HepG2 (cell line): ENCODE measurements around the gene PPP1R9A. TPM values are rescaled to one million over a fixed set of nuclear protein-coding genes. Genes with fewer than 3 reads are reported as not detected.

ENCODE experiments used
- ATAC-seq: fragments of 200-7000 bp; cut with Tn5 transposase; 3 replicates; pipeline ENCODE4 v1.9.1; 2020; ENCODE audit warnings: mild to moderate bottlenecking, moderate library complexity
- BruUV-seq: library from RNA; stranded (reverse); fragments of 400-500 nt; replicated peaks from 2 replicates; lab custom pipeline; 2021; lab: Mats Ljungman, UMichigan
- CTCF ChIA-PET: fragments of 300-600 bp; formaldehyde crosslinking; extraction: SDS; loops from one replicate; lab custom pipeline; 2021; ENCODE audit warnings: low total read pairs, inconsistent platforms, low intra/inter-chr PET ratio; lab: Yijun Ruan, JAX
- POLR2A ChIA-PET: fragments of 350-600 bp; sonication (Branson Sonifier 250); formaldehyde crosslinking; loops from one replicate; lab custom pipeline; 2020; ENCODE audit warnings: antibody characterized with exemption, inconsistent platforms; lab: Yijun Ruan, JAX
- DNase-seq: peaks from one replicate; pipeline ENCODE4 v3.0.0-alpha.2; 2015; ENCODE audit warnings: low spot score
- FAIRE-seq: peaks from 3 replicates; lab custom pipeline; 2011; peaks lifted over from hg19 to GRCh38; lab: Jason Lieb, UNC
- H2AFZ ChIP-seq: one replicate; pipeline ENCODE4 v1.6.1; 2011; ENCODE audit warnings: low read length, inconsistent platforms
- H3K27ac ChIP-seq: fragments of 300-600 bp; 3 replicates; pipeline ENCODE4 v1.8.0; 2011; ENCODE audit warnings: mixed run types, mild to moderate bottlenecking, mixed read lengths, low read length, inconsistent platforms; ENCODE audit not compliant: insufficient read depth; ENCODE audit errors: extremely low read length
- H3K27me3 ChIP-seq, 2 experiments: fragments of 200-600 bp in 1 of 2; 2 replicates in 1 of 2; 3 replicates in 1 of 2; pipeline versions ENCODE4 v1.6.0 to v1.8.0; 2011; ENCODE audit warnings: low read length in 2 of 2, mild to moderate bottlenecking in 2 of 2, moderate library complexity in 2 of 2, inconsistent platforms in 1 of 2; ENCODE audit not compliant: insufficient read depth in 2 of 2, control insufficient read depth in 1 of 2
- H3K36me3 ChIP-seq, 2 experiments: fragments of 200-600 bp in 1 of 2; replicated peaks in 1 of 2; 2 replicates in 1 of 2; 3 replicates in 1 of 2; pipeline versions ENCODE4 v1.5.1 to v1.8.0; 2011; ENCODE audit warnings: low read length in 2 of 2, inconsistent platforms in 1 of 2; ENCODE audit not compliant: insufficient read depth in 2 of 2, control insufficient read depth in 1 of 2
- H3K4me1 ChIP-seq: 2 replicates; pipeline ENCODE4 v1.5.1; 2012; ENCODE audit warnings: low read length, inconsistent platforms; ENCODE audit not compliant: insufficient read depth
- H3K4me2 ChIP-seq: 2 replicates; pipeline ENCODE4 v1.6.0; 2011; ENCODE audit warnings: low read depth, low read length, inconsistent platforms
- H3K4me3 ChIP-seq, 3 experiments: fragments of 200-600 bp in 1 of 3; sonication (generic), shearing (Covaris generic) in 1 of 3; replicated peaks in 1 of 3; 2 replicates each; pipeline ENCODE4 v1.5.1; 2011 to 2016; ENCODE audit warnings: low read length in 3 of 3, inconsistent platforms in 2 of 3, low read depth in 2 of 3, mild to moderate bottlenecking in 2 of 3, control low read depth in 1 of 3, mixed read lengths in 1 of 3; ENCODE audit not compliant: insufficient read depth in 1 of 3
- H3K79me2 ChIP-seq: one replicate; pipeline ENCODE4 v1.6.1; 2011; ENCODE audit warnings: low read length, inconsistent platforms; ENCODE audit not compliant: insufficient read depth
- H3K9ac ChIP-seq: 2 replicates; pipeline ENCODE4 v1.6.0; 2011; ENCODE audit warnings: mild to moderate bottlenecking, low read depth, low read length, inconsistent platforms; ENCODE audit not compliant: insufficient read depth
- H3K9me3 ChIP-seq: 2 replicates; pipeline ENCODE4 v1.5.1; 2012; ENCODE audit warnings: mild to moderate bottlenecking, low read length
- H4K20me1 ChIP-seq: 2 replicates; pipeline ENCODE4 v1.6.0; 2011; ENCODE audit warnings: inconsistent platforms, mild to moderate bottlenecking, low read length, moderate library complexity; ENCODE audit not compliant: insufficient read depth
- FOXK2 ChIP-seq: fragments of 450-650 bp; IDR thresholded peaks from 2 replicates; pipeline ENCODE4 v1.6.1; 2016
- FOXP1 ChIP-seq, 2 experiments: fragments of 450-650 bp in 1 of 2; IDR thresholded peaks; 2 replicates each; pipeline ENCODE4 v1.6.1; 2017 to 2018; ENCODE audit warnings: antibody characterized with exemption in 1 of 2
- HNRNPH1 ChIP-seq: fragments of 200-400 bp; formaldehyde crosslinking; optimal IDR thresholded peaks from 2 replicates; pipeline ENCODE3; 2017; ENCODE audit warnings: mild to moderate bottlenecking, low read depth, low read length
- NRL ChIP-seq: sonication (generic); formaldehyde crosslinking; IDR thresholded peaks from 2 replicates; pipeline ENCODE4 v1.5.0; 2020; ENCODE audit warnings: missing genetic modification reagents, mild to moderate bottlenecking, moderate library complexity, borderline replicate concordance
- RAD51 ChIP-seq: fragments of 450-650 bp; IDR thresholded peaks from 2 replicates; pipeline ENCODE4 v1.6.1; 2016; ENCODE audit warnings: borderline replicate concordance
- SRSF9 ChIP-seq: fragments of 200-400 bp; formaldehyde crosslinking; IDR thresholded peaks from 2 replicates; pipeline ENCODE4 v1.6.1; 2018; ENCODE audit warnings: borderline replicate concordance, mild to moderate bottlenecking, low read depth, low read length; ENCODE audit not compliant: insufficient read depth, poor library complexity, severe bottlenecking
- ZBTB38 ChIP-seq: sonication (generic); formaldehyde crosslinking; IDR thresholded peaks from 2 replicates; pipeline ENCODE4 v1.5.1; 2020; ENCODE audit warnings: mild to moderate bottlenecking, missing genetic modification reagents
- ZKSCAN1 ChIP-seq: fragments of 150-350 bp; IDR thresholded peaks from 2 replicates; pipeline ENCODE4 v1.6.1; 2014; ENCODE audit warnings: low read length
- ZNF224 ChIP-seq: sonication (generic); formaldehyde crosslinking; IDR thresholded peaks from 2 replicates; pipeline ENCODE4 v1.5.0; 2020; ENCODE audit warnings: mild to moderate bottlenecking, missing genetic modification reagents
- ZNF709 ChIP-seq: sonication (generic); formaldehyde crosslinking; IDR thresholded peaks from 2 replicates; pipeline ENCODE4 v1.5.0; 2020; ENCODE audit warnings: mild to moderate bottlenecking, missing genetic modification reagents
- ZNF781 ChIP-seq: sonication (generic); formaldehyde crosslinking; IDR thresholded peaks from 2 replicates; pipeline ENCODE4 v1.5.1; 2020; ENCODE audit warnings: borderline replicate concordance, mild to moderate bottlenecking, missing genetic modification reagents; ENCODE audit errors: not compliant biosample characterization
- ZNF839 ChIP-seq: sonication (generic); formaldehyde crosslinking; IDR thresholded peaks from 2 replicates; pipeline ENCODE4 v1.4.0; 2020; ENCODE audit warnings: missing genetic modification reagents, mild to moderate bottlenecking, borderline replicate concordance
- WGBS: methylation state at CpG from one replicate; pipeline ENCODE4 v1.1.6; 2017; ENCODE audit warnings: low lambda C conversion rate; 5-methylcytosine and 5-hydroxymethylcytosine counted together
- in situ Hi-C: cut with HindIII; loops from 2 replicates; pipeline ENCODE4 v1.10.0; 2017; ENCODE audit warnings: low pct_unique_long_range_greater_than_20kb; ENCODE audit not compliant: extremely low pct_ligation_motif_present
- intact Hi-C: fragments of 100-400 bp; cut with micrococcal nuclease; formaldehyde crosslinking; loops from one replicate; pipeline ENCODE4 v1.10.0; 2022; ENCODE audit not compliant: unreplicated experiment
- polyA plus RNA-seq, 8 experiments: library from polyadenylated mRNA; depleted of rRNA in 3 of 8; stranded (reverse) in 7 of 8; unstranded in 1 of 8; fragments of >200 nt; fragmentation: Illumina TruSeq in 4 of 8; extraction: Trizol in 4 of 8; gene quantifications; 2 replicates each; pipeline versions ENCODE4 v1.2.1 to v1.2.3, GENCODE V29; 2011 to 2016; ENCODE audit warnings: low read depth in 4 of 8, missing spikeins in 1 of 8, mixed read lengths in 1 of 8; ENCODE audit not compliant: insufficient read depth in 1 of 8
- total RNA-seq, 5 experiments: library from RNA; depleted of rRNA; stranded (reverse); fragments of >200 nt; fragmentation: Illumina TruSeq; extraction: Trizol; gene quantifications; 2 replicates each; pipeline ENCODE4 v1.2.3, GENCODE V29; 2016; ENCODE audit warnings: low read depth in 1 of 5
- TF ChIP-seq, protein P1 (sequence below): sonication (generic); formaldehyde crosslinking; IDR thresholded peaks from 2 replicates; pipeline ENCODE4 v1.4.0; 2020; ENCODE audit warnings: missing genetic modification reagents
- TF ChIP-seq, protein P2 (sequence below): sonication (generic); formaldehyde crosslinking; IDR thresholded peaks from 2 replicates; pipeline ENCODE4 v1.4.0; 2020; ENCODE audit warnings: mild to moderate bottlenecking, missing genetic modification reagents
- TF ChIP-seq, protein P3 (sequence below): sonication (generic); formaldehyde crosslinking; IDR thresholded peaks from 2 replicates; pipeline ENCODE4 v1.4.0; 2020; ENCODE audit warnings: mild to moderate bottlenecking, missing genetic modification reagents
- TF ChIP-seq, protein P4 (sequence below): sonication (generic); formaldehyde crosslinking; IDR thresholded peaks from 2 replicates; pipeline ENCODE4 v1.4.0; 2020; ENCODE audit warnings: missing genetic modification reagents
- TF ChIP-seq, protein P5 (sequence below): sonication (generic); formaldehyde crosslinking; IDR thresholded peaks from 2 replicates; pipeline ENCODE4 v1.4.0; 2020; ENCODE audit warnings: missing genetic modification reagents, borderline replicate concordance

Gene PPP1R9A
- total and polyA plus RNA-seq, 2 of the 13 experiments (the other 11 are each of a cell fraction or from before 2014, with no cell fraction given): 11.4 to 31.9 TPM

DNA sequence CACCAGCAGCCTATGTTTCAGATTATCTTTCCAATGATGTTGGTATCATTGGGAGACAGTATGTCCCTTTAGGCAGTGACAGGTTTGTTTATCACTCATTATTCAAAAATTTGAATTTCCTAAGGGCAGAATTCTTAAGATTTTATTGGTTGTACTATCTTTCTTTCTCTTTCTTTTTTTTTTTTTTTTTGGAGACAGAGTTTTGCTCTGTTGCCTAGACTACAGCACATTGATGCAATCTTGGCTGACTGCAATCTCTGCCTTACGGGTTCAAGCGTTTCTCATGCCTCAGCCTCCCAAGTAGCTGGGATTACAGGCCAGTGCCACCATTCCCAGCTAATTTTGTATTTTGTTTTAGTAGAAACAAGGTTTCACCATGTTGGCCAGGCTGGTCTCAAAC is 305.8 kb downstream of the PPP1R9A start:
- FAIRE-seq (no peak), ATAC-seq (no peak), DNase-seq (no peak)
- H3K27me3 ChIP-seq: no peaks in the 10 kb centered on the region
- no peaks in the 10 kb centered on the region for H3K4me1 ChIP-seq
- no peaks in the 10 kb centered on the region for H4K20me1 ChIP-seq
- BruUV-seq: no TSS peak
- no peaks in the 10 kb centered on the region for H3K36me3 ChIP-seq
- no peak overlapping the region for H3K4me2 ChIP-seq
- H3K79me2 ChIP-seq: no peaks in the 10 kb centered on the region
- POLR2A ChIA-PET: no interaction called here
- H3K9me3 ChIP-seq: no peaks in the 10 kb centered on the region
- WGBS: 91% methylated on average over 2 of the region's 2 CpGs
- CTCF ChIA-PET: no interaction called here
- no peak overlapping the region for H2AFZ ChIP-seq
- in situ Hi-C loops: no loop called here
- no peak overlapping the region for H3K27ac ChIP-seq
- H3K9ac ChIP-seq: no peak overlapping the region
- no peak overlapping the region for H3K4me3 ChIP-seq
- intact Hi-C loops: no loop called here
- no peak for TF ChIP-seq RAD51
- TF ChIP-seq, protein P1, sequence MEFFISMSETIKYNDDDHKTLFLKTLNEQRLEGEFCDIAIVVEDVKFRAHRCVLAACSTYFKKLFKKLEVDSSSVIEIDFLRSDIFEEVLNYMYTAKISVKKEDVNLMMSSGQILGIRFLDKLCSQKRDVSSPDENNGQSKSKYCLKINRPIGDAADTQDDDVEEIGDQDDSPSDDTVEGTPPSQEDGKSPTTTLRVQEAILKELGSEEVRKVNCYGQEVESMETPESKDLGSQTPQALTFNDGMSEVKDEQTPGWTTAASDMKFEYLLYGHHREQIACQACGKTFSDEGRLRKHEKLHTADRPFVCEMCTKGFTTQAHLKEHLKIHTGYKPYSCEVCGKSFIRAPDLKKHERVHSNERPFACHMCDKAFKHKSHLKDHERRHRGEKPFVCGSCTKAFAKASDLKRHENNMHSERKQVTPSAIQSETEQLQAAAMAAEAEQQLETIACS (CRISPR knock-in tag): no peak
- no peak for TF ChIP-seq FOXP1 (IDR thresholded peaks at IDR 0.05)
- no peak for TF ChIP-seq FOXP1 (CRISPR knock-in tag; IDR thresholded peaks at IDR 0.05)
- no peak for TF ChIP-seq ZNF839 (CRISPR knock-in tag)
- TF ChIP-seq HNRNPH1: no peak
- TF ChIP-seq, protein P2, sequence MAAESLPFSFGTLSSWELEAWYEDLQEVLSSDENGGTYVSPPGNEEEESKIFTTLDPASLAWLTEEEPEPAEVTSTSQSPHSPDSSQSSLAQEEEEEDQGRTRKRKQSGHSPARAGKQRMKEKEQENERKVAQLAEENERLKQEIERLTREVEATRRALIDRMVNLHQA (CRISPR knock-in tag): no peak
- TF ChIP-seq NRL: no peak
- no peak for TF ChIP-seq FOXK2
- TF ChIP-seq ZBTB38 (CRISPR knock-in tag): no peak
- TF ChIP-seq SRSF9: no peak
- TF ChIP-seq ZNF709 (CRISPR knock-in tag): no peak
- TF ChIP-seq ZKSCAN1: no peak
- TF ChIP-seq, protein P3, sequence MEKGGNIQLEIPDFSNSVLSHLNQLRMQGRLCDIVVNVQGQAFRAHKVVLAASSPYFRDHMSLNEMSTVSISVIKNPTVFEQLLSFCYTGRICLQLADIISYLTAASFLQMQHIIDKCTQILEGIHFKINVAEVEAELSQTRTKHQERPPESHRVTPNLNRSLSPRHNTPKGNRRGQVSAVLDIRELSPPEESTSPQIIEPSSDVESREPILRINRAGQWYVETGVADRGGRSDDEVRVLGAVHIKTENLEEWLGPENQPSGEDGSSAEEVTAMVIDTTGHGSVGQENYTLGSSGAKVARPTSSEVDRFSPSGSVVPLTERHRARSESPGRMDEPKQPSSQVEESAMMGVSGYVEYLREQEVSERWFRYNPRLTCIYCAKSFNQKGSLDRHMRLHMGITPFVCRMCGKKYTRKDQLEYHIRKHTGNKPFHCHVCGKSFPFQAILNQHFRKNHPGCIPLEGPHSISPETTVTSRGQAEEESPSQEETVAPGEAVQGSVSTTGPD (CRISPR knock-in tag): no peak
- no peak for TF ChIP-seq ZNF781 (CRISPR knock-in tag)
- TF ChIP-seq, protein P4, sequence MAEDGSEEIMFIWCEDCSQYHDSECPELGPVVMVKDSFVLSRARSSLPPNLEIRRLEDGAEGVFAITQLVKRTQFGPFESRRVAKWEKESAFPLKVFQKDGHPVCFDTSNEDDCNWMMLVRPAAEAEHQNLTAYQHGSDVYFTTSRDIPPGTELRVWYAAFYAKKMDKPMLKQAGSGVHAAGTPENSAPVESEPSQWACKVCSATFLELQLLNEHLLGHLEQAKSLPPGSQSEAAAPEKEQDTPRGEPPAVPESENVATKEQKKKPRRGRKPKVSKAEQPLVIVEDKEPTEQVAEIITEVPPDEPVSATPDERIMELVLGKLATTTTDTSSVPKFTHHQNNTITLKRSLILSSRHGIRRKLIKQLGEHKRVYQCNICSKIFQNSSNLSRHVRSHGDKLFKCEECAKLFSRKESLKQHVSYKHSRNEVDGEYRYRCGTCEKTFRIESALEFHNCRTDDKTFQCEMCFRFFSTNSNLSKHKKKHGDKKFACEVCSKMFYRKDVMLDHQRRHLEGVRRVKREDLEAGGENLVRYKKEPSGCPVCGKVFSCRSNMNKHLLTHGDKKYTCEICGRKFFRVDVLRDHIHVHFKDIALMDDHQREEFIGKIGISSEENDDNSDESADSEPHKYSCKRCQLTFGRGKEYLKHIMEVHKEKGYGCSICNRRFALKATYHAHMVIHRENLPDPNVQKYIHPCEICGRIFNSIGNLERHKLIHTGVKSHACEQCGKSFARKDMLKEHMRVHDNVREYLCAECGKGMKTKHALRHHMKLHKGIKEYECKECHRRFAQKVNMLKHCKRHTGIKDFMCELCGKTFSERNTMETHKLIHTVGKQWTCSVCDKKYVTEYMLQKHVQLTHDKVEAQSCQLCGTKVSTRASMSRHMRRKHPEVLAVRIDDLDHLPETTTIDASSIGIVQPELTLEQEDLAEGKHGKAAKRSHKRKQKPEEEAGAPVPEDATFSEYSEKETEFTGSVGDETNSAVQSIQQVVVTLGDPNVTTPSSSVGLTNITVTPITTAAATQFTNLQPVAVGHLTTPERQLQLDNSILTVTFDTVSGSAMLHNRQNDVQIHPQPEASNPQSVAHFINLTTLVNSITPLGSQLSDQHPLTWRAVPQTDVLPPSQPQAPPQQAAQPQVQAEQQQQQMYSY (CRISPR knock-in tag): no peak
- TF ChIP-seq, protein P5, sequence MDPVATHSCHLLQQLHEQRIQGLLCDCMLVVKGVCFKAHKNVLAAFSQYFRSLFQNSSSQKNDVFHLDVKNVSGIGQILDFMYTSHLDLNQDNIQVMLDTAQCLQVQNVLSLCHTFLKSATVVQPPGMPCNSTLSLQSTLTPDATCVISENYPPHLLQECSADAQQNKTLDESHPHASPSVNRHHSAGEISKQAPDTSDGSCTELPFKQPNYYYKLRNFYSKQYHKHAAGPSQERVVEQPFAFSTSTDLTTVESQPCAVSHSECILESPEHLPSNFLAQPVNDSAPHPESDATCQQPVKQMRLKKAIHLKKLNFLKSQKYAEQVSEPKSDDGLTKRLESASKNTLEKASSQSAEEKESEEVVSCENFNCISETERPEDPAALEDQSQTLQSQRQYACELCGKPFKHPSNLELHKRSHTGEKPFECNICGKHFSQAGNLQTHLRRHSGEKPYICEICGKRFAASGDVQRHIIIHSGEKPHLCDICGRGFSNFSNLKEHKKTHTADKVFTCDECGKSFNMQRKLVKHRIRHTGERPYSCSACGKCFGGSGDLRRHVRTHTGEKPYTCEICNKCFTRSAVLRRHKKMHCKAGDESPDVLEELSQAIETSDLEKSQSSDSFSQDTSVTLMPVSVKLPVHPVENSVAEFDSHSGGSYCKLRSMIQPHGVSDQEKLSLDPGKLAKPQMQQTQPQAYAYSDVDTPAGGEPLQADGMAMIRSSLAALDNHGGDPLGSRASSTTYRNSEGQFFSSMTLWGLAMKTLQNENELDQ: no peak
- TF ChIP-seq ZNF224 (CRISPR knock-in tag): no peak
